Measurements from ENCODE around the gene EEF1AKMT3.

GRCh38 chr12:57759360-57759980 lies 12.9 kb upstream of the EEF1AKMT3 start:
- TF ChIP-seq POLR2A (IDR thresholded peaks at IDR 0.05; ENCODE audit: low read depth, low read length), result no peak
- TF ChIP-seq NFE2L2 (IDR thresholded peaks at IDR 0.05; ENCODE audit: low read depth, low read length), result no peak
- TF ChIP-seq CTCF (conservative IDR thresholded peaks at IDR 0.05; ENCODE audit: low read depth, low read length), result peak; percentile 35; the same call in 1 of the 2 replicates
- no peak for TF ChIP-seq MXI1 (IDR thresholded peaks at IDR 0.05; ENCODE audit: borderline replicate concordance, low read depth, low read length)
- TF ChIP-seq CHD1 (IDR thresholded peaks at IDR 0.05; ENCODE audit: low read depth, low read length), result no peak
- TF ChIP-seq SMC3 (IDR thresholded peaks at IDR 0.05; ENCODE audit: low read depth, low read length), result no peak
- TF ChIP-seq RAD21 (IDR thresholded peaks at IDR 0.05; ENCODE audit: low read length), result no peak
